HFF-Myc (cell line): Measurements from ENCODE around the gene ATG16L1.

Experiments used
- DNase-seq: peaks from one replicate; pipeline ENCODE4 v3.0.0-alpha.2; 2011; ENCODE audit warnings: low read depth; ENCODE audit errors: extremely low read depth
- H3K4me3 ChIP-seq: replicated peaks from 2 replicates; pipeline ENCODE4 v1.5.1; 2011; ENCODE audit warnings: low read depth, mild to moderate bottlenecking, control low read depth, low read length
- CTCF ChIP-seq: IDR thresholded peaks from 2 replicates; pipeline ENCODE4 v1.5.1; 2012; ENCODE audit warnings: mild to moderate bottlenecking, low read depth, low read length, control low read depth; ENCODE audit errors: missing control alignments

The ATG16L1 gene

GRCh38 chr2:233263045-233263570 lies 11.6 kb downstream of the ATG16L1 start:
- no peak for TF ChIP-seq CTCF
- no peak overlapping the region for H3K4me3 ChIP-seq
- no peak for DNase-seq

GRCh38 chr2:233264667-233265066 lies 13.2 kb downstream of the ATG16L1 start:
- H3K4me3 ChIP-seq: no peak overlapping the region
- TF ChIP-seq CTCF: no peak
- DNase-seq: no peak

- no peak for TF ChIP-seq CTCF
- DNase-seq: no peak
Measured at GRCh38 chr2:233265899-233266431, 14.5 kb downstream of the ATG16L1 start.

GRCh38 chr2:233266481-233266880 lies 15.0 kb downstream of the ATG16L1 start:
- no peak for TF ChIP-seq CTCF
- H3K4me3 ChIP-seq: no peak overlapping the region
- no peak for DNase-seq

More at GRCh38 chr2:233265899-233266431, 14.5 kb downstream of the ATG16L1 start:
- no peak overlapping the region for H3K4me3 ChIP-seq

GRCh38 chr2:233267516-233268245 lies 16.2 kb downstream of the ATG16L1 start:
- no peak for TF ChIP-seq CTCF
- H3K4me3 ChIP-seq: no peak overlapping the region
- DNase-seq: no peak

- DNase-seq: no peak
- no peak overlapping the region for H3K4me3 ChIP-seq
- TF ChIP-seq CTCF: no peak
Measured at GRCh38 chr2:233270366-233270765, 18.9 kb downstream of the ATG16L1 start.
